HCT116 (cell line): ENCODE results near the gene AVPR1B. TPM values are rescaled to one million over a fixed set of nuclear protein-coding genes. Genes with fewer than 3 reads are reported as not detected.

ENCODE experiments used
- ATAC-seq: fragments of 200-7000 bp; cut with Tn5 transposase; 2 replicates; pipeline ENCODE4 v1.9.1; 2020; ENCODE audit warnings: mild to moderate bottlenecking, moderate library complexity
- BruUV-seq: library from RNA; stranded (reverse); fragments of 400-500 nt; replicated peaks from 2 replicates; lab custom pipeline; 2021; lab: Mats Ljungman, UMichigan
- CTCF ChIA-PET: fragments of 300-600 bp; sonication (Branson Sonifier 250); formaldehyde crosslinking; loops from one replicate; lab custom pipeline; 2021; ENCODE audit warnings: antibody characterized with exemption; lab: Charles Lee
- POLR2A ChIA-PET: fragments of 300-600, 350-600 bp; sonication (Branson Sonifier 250); formaldehyde crosslinking; loops from one replicate; lab custom pipeline; 2021; ENCODE audit warnings: antibody characterized with exemption; lab: Charles Lee
- RAD21 ChIA-PET, 2 experiments: fragments of 300-600 bp; sonication (Branson Sonifier 250); formaldehyde crosslinking; loops; one replicate each; lab custom pipeline; 2023; ENCODE audit warnings: low total read pairs in 2 of 2; ENCODE audit not compliant: uncharacterized antibody in 2 of 2, unreplicated experiment in 2 of 2, low non-redundant PET in 1 of 2; lab: Charles Lee
- DNase-seq: peaks from one replicate; pipeline ENCODE4 v3.0.0-alpha.2; 2010; ENCODE audit warnings: low read depth, low spot score
- H2AFZ ChIP-seq: fragments of 200-600 bp; shearing (Covaris generic), sonication (generic); 2 replicates; pipeline ENCODE4 v1.6.1; 2017; ENCODE audit warnings: low read depth, mixed run types, mixed read lengths, antibody characterized with exemption, low read length; ENCODE audit not compliant: poor library complexity, severe bottlenecking
- H3K27ac ChIP-seq: 2 replicates; pipeline ENCODE4 v1.5.1; 2012; ENCODE audit warnings: low read depth, low read length
- H3K27me3 ChIP-seq: fragments of 200-600 bp; sonication (generic); 2 replicates; pipeline ENCODE4 v1.6.1; 2016; ENCODE audit warnings: mixed run types, low read length, mixed read lengths; ENCODE audit not compliant: insufficient read depth
- H3K36me3 ChIP-seq, 2 experiments: fragments of 200-500 bp in 1 of 2; fragments of 200-600 bp in 1 of 2; sonication (Bioruptor generic) in 1 of 2; sonication (generic) in 1 of 2; 2 replicates each; pipeline versions ENCODE4 v1.5.1 to v1.6.1; 2014 to 2016; ENCODE audit warnings: low read length in 2 of 2, inconsistent platforms in 1 of 2, mixed read lengths in 1 of 2, mixed run types in 1 of 2; ENCODE audit not compliant: insufficient read depth in 2 of 2, control insufficient read depth in 1 of 2
- H3K4me1 ChIP-seq, 2 experiments: fragments of 200-600 bp in 1 of 2; sonication (generic) in 1 of 2; 2 replicates each; pipeline versions ENCODE4 v1.5.1 to v1.6.1; 2012 to 2017; ENCODE audit warnings: low read length in 2 of 2, inconsistent platforms in 1 of 2, mild to moderate bottlenecking in 1 of 2, mixed read lengths in 1 of 2, mixed run types in 1 of 2, moderate library complexity in 1 of 2; ENCODE audit not compliant: insufficient read depth in 2 of 2, control insufficient read depth in 1 of 2
- H3K4me2 ChIP-seq: fragments of 200-600 bp; sonication (generic); 2 replicates; pipeline ENCODE4 v1.6.1; 2017; ENCODE audit warnings: mixed run types, low read length, mixed read lengths
- H3K4me3 ChIP-seq, 2 experiments: fragments of 200-600 bp in 1 of 2; sonication (generic) in 1 of 2; replicated peaks in 1 of 2; 2 replicates each; pipeline ENCODE4 v1.5.1; 2011 to 2016; ENCODE audit warnings: low read length in 2 of 2, control low read depth in 1 of 2, low read depth in 1 of 2, mild to moderate bottlenecking in 1 of 2, mixed read lengths in 1 of 2, mixed run types in 1 of 2
- H3K79me2 ChIP-seq: fragments of 200-600 bp; sonication (generic); 2 replicates; pipeline ENCODE4 v1.6.1; 2017; ENCODE audit warnings: mild to moderate bottlenecking, mixed run types, low read length, moderate library complexity, mixed read lengths; ENCODE audit not compliant: insufficient read depth
- H3K9ac ChIP-seq: fragments of 200-600 bp; sonication (generic); 2 replicates; pipeline ENCODE4 v1.6.1; 2016; ENCODE audit warnings: low read length, mixed read lengths
- H3K9me2 ChIP-seq: fragments of 200-600 bp; sonication (generic), shearing (Covaris generic); 2 replicates; pipeline ENCODE4 v1.6.1; 2017; ENCODE audit warnings: mixed run types, mild to moderate bottlenecking, moderate library complexity; ENCODE audit not compliant: insufficient read depth
- H3K9me3 ChIP-seq, 2 experiments: fragments of 200-500 bp in 1 of 2; fragments of 200-600 bp in 1 of 2; sonication (Bioruptor generic) in 1 of 2; sonication (generic) in 1 of 2; 2 replicates each; pipeline ENCODE4 v1.6.1; 2014 to 2017; ENCODE audit warnings: low read length in 2 of 2, mixed read lengths in 2 of 2, inconsistent platforms in 1 of 2, low read depth in 1 of 2, mild to moderate bottlenecking in 1 of 2, mixed run types in 1 of 2, moderate library complexity in 1 of 2; ENCODE audit not compliant: control insufficient read depth in 1 of 2, insufficient read depth in 1 of 2
- H4K20me1 ChIP-seq: fragments of 200-600 bp; sonication (generic), shearing (Covaris generic); 2 replicates; pipeline ENCODE4 v1.6.1; 2017; ENCODE audit warnings: mixed run types, mild to moderate bottlenecking, moderate library complexity; ENCODE audit not compliant: insufficient read depth
- CEBPB ChIP-seq: IDR thresholded peaks from 2 replicates; pipeline ENCODE4 v1.6.1; 2012; ENCODE audit warnings: low read depth
- EGR1 ChIP-seq: IDR thresholded peaks from 2 replicates; pipeline ENCODE4 v1.6.1; 2012; ENCODE audit warnings: low read depth
- ELF1 ChIP-seq: IDR thresholded peaks from 2 replicates; pipeline ENCODE4 v1.6.1; 2012; ENCODE audit warnings: low read depth, borderline replicate concordance
- EZH2 ChIP-seq: fragments of 200-600 bp; sonication (generic); IDR thresholded peaks from 2 replicates; pipeline ENCODE4 v1.6.1; 2017; ENCODE audit warnings: antibody characterized with exemption, mixed run types
- FOSL1 ChIP-seq: IDR thresholded peaks from 2 replicates; pipeline ENCODE4 v1.6.1; 2012; ENCODE audit warnings: low read depth
- MAX ChIP-seq: IDR thresholded peaks from 2 replicates; pipeline ENCODE4 v1.6.1; 2012
- POLR2A ChIP-seq: IDR thresholded peaks from 2 replicates; pipeline ENCODE4 v1.7.0; 2011; ENCODE audit warnings: borderline replicate concordance; ENCODE audit not compliant: insufficient read depth, insufficient read length; ENCODE audit errors: extremely low read depth
- POLR2AphosphoS5 ChIP-seq: IDR thresholded peaks from 2 replicates; pipeline ENCODE4 v1.6.1; 2011; ENCODE audit warnings: mild to moderate bottlenecking, low read depth, low read length, moderate library complexity
- SIN3A ChIP-seq: IDR thresholded peaks from 2 replicates; pipeline ENCODE4 v1.6.1; 2012; ENCODE audit warnings: low read depth
- SRF ChIP-seq: IDR thresholded peaks from 2 replicates; pipeline ENCODE4 v1.6.1; 2012; ENCODE audit warnings: low read depth
- TCF7L2 ChIP-seq: IDR thresholded peaks from 2 replicates; pipeline ENCODE4 v1.7.0; 2011; ENCODE audit warnings: borderline replicate concordance, inconsistent platforms; ENCODE audit not compliant: insufficient read depth, insufficient read length; ENCODE audit errors: extremely low read depth
- YY1 ChIP-seq: IDR thresholded peaks from 2 replicates; pipeline ENCODE4 v1.6.1; 2011; ENCODE audit warnings: low read length, low read depth, moderate library complexity, mild to moderate bottlenecking; ENCODE audit not compliant: insufficient replicate concordance; ENCODE audit errors: extremely low read depth
- ZBTB33 ChIP-seq: IDR thresholded peaks from 2 replicates; pipeline ENCODE4 v1.6.1; 2011; ENCODE audit warnings: mild to moderate bottlenecking, low read length, moderate library complexity; ENCODE audit not compliant: insufficient replicate concordance; ENCODE audit errors: extremely low read depth
- ZFX ChIP-seq: fragments of 450-650 bp; IDR thresholded peaks from 2 replicates; pipeline ENCODE4 v1.6.1; 2017
- ZNF274 ChIP-seq: fragments of 200-500 bp; sonication (Bioruptor generic); IDR thresholded peaks from 2 replicates; pipeline ENCODE4 v1.6.1; 2014; ENCODE audit warnings: mild to moderate bottlenecking, low read depth, low read length, inconsistent platforms
- intact Hi-C: fragments of 100-400 bp; cut with micrococcal nuclease; formaldehyde crosslinking; loops from 2 replicates; pipeline ENCODE4 v1.10.0; 2022
- total RNA-seq: library from RNA; stranded (reverse); gene quantifications from one replicate; pipeline ENCODE4 v1.2.1, GENCODE V29; 2021; ENCODE audit not compliant: unreplicated experiment
- TF ChIP-seq, protein P1 (sequence below): IDR thresholded peaks from 2 replicates; pipeline ENCODE4 v1.6.1; 2012
- TF ChIP-seq, protein P2 (sequence below): IDR thresholded peaks from 2 replicates; pipeline ENCODE4 v1.6.1; 2012; ENCODE audit warnings: low read depth

AVPR1B gene
- total RNA-seq, 1 experiment from 2014 or later: not detected

DNA sequence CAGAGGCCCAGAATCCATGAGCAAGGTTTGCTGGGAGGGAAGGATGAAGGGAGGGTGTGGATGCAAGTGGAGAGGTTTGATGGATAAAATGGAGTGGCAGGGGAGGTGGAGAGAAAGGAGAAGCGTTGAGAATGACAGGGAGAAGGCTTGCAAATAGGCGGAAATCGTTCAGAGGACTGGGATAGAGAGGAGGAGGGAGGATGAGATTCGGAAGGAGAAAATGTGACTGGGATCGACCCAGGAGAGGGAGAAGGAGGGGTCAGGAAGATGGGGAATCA is 376 bp downstream of the AVPR1B start:
- ChIA-PET POLR2A (no interaction called here), RAD21 (interaction anchor here in 1 of 2 experiments (0.5 kb wide), 1 partner anchor 459 kb away, joined by 5 read pairs; no protein-coding TSS in a partner anchor), CTCF (no interaction called here)
- no peak overlapping the region for H3K27ac ChIP-seq
- no peaks in the 10 kb centered on the region for H3K27me3 ChIP-seq
- H3K4me1 ChIP-seq: peaks cover 0 to 10% of the 10 kb centered on the region in 2 experiments; a peak in 1 of 4 replicates
- intact Hi-C loops: no loop called here
- DNase-seq (no peak), ATAC-seq (no peak)
- no TSS peak for BruUV-seq
- no peak overlapping the region for H3K4me2 ChIP-seq
- 0 out of 4 replicates have a peak, but pooled peaks cover 0 to 3% of the 10 kb centered on the region in 2 experiments for H3K9me3 ChIP-seq
- TF ChIP-seq POLR2A (no peak), ZFX (no peak), MAX (no peak), SRF (no peak), EZH2 (no peak), ZBTB33 (no peak), ZNF274 (no peak), SIN3A (no peak), EGR1 (no peak), FOSL1 (no peak), TCF7L2 (no peak), YY1 (no peak), ELF1 (no peak), CEBPB (no peak), POLR2AphosphoS5 (no peak)
- TF ChIP-seq, protein P1, sequence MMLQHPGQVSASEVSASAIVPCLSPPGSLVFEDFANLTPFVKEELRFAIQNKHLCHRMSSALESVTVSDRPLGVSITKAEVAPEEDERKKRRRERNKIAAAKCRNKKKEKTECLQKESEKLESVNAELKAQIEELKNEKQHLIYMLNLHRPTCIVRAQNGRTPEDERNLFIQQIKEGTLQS: no peak
- TF ChIP-seq, protein P2, sequence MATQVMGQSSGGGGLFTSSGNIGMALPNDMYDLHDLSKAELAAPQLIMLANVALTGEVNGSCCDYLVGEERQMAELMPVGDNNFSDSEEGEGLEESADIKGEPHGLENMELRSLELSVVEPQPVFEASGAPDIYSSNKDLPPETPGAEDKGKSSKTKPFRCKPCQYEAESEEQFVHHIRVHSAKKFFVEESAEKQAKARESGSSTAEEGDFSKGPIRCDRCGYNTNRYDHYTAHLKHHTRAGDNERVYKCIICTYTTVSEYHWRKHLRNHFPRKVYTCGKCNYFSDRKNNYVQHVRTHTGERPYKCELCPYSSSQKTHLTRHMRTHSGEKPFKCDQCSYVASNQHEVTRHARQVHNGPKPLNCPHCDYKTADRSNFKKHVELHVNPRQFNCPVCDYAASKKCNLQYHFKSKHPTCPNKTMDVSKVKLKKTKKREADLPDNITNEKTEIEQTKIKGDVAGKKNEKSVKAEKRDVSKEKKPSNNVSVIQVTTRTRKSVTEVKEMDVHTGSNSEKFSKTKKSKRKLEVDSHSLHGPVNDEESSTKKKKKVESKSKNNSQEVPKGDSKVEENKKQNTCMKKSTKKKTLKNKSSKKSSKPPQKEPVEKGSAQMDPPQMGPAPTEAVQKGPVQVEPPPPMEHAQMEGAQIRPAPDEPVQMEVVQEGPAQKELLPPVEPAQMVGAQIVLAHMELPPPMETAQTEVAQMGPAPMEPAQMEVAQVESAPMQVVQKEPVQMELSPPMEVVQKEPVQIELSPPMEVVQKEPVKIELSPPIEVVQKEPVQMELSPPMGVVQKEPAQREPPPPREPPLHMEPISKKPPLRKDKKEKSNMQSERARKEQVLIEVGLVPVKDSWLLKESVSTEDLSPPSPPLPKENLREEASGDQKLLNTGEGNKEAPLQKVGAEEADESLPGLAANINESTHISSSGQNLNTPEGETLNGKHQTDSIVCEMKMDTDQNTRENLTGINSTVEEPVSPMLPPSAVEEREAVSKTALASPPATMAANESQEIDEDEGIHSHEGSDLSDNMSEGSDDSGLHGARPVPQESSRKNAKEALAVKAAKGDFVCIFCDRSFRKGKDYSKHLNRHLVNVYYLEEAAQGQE: no peak
- no peaks in the 10 kb centered on the region for H3K9me2 ChIP-seq
- no peaks in the 10 kb centered on the region for H3K79me2 ChIP-seq
- no peaks in the 10 kb centered on the region for H4K20me1 ChIP-seq
- no peak overlapping the region for H2AFZ ChIP-seq
- H3K4me3 ChIP-seq: no peak overlapping the region
- no peak overlapping the region for H3K9ac ChIP-seq
- H3K36me3 ChIP-seq: no peaks in the 10 kb centered on the region
